CD14-positive monocyte (primary cell): ENCODE measurements around the gene MISP. TPM values are rescaled to one million over a fixed set of nuclear protein-coding genes. Genes with fewer than 3 reads are reported as not detected.

Source experiments
- DNase-seq, 3 donors: peaks; one replicate each; pipeline ENCODE4 v3.0.0-alpha.2; 2011 to 2022
- H2AFZ ChIP-seq: 2 replicates; pipeline ENCODE4 v1.6.0; 2012; ENCODE audit warnings: mild to moderate bottlenecking, low read depth, low read length, inconsistent platforms; ENCODE audit not compliant: insufficient read depth, poor library complexity, severe bottlenecking
- H3K27ac ChIP-seq, 2 donors: 1 replicate in 1 of 2; 2 replicates in 1 of 2; pipeline ENCODE4 v1.5.1; 2012 to 2013; ENCODE audit warnings: low read length in 2 of 2, control low read depth in 1 of 2, inconsistent platforms in 1 of 2, low read depth in 1 of 2, mild to moderate bottlenecking in 1 of 2
- H3K27me3 ChIP-seq, 2 donors: one replicate each; pipeline versions ENCODE4 v1.6.0 to v1.6.1; 2011 to 2013; ENCODE audit warnings: low read length in 2 of 2; ENCODE audit not compliant: control insufficient read depth in 2 of 2, insufficient read depth in 2 of 2
- H3K36me3 ChIP-seq, 2 donors: replicated peaks in 1 of 2; 1 replicate in 1 of 2; 2 replicates in 1 of 2; pipeline versions ENCODE4 v1.5.1 to v1.6.1; 2012 to 2013; ENCODE audit warnings: low read length in 2 of 2, control low read depth in 1 of 2, inconsistent platforms in 1 of 2, mild to moderate bottlenecking in 1 of 2; ENCODE audit not compliant: insufficient read depth in 2 of 2, control insufficient read depth in 1 of 2
- H3K4me1 ChIP-seq, 2 donors: 1 replicate in 1 of 2; 2 replicates in 1 of 2; pipeline versions ENCODE4 v1.5.1 to v1.6.1; 2012 to 2013; ENCODE audit warnings: low read length in 2 of 2, control low read depth in 1 of 2, inconsistent platforms in 1 of 2, mild to moderate bottlenecking in 1 of 2, moderate library complexity in 1 of 2; ENCODE audit not compliant: insufficient read depth in 2 of 2, control insufficient read depth in 1 of 2
- H3K4me2 ChIP-seq: replicated peaks from 2 replicates; pipeline ENCODE3; 2012; ENCODE audit warnings: low read length, moderate library complexity, mild to moderate bottlenecking; ENCODE audit not compliant: poor library complexity, severe bottlenecking; ENCODE audit errors: extremely low read depth
- H3K4me3 ChIP-seq, 3 experiments: fragments of 200-600 bp in 1 of 3; sonication (generic) in 1 of 3; replicated peaks in 1 of 3; 1 replicate in 2 of 3; 2 replicates in 1 of 3; pipeline ENCODE4 v1.5.1; 2011 to 2013; ENCODE audit warnings: low read length in 3 of 3, mild to moderate bottlenecking in 3 of 3, control low read depth in 2 of 3, low read depth in 2 of 3, inconsistent platforms in 1 of 3, moderate library complexity in 1 of 3
- H3K79me2 ChIP-seq: 2 replicates; pipeline ENCODE4 v1.6.0; 2012; ENCODE audit warnings: mild to moderate bottlenecking, control low read depth, inconsistent platforms, low read length, moderate library complexity; ENCODE audit not compliant: insufficient read depth
- H3K9ac ChIP-seq: 2 replicates; pipeline ENCODE4 v1.6.0; 2017; ENCODE audit warnings: low read length, mild to moderate bottlenecking; ENCODE audit not compliant: insufficient read depth, poor library complexity, severe bottlenecking
- H3K9me3 ChIP-seq, 2 donors: replicated peaks in 1 of 2; 1 replicate in 1 of 2; 2 replicates in 1 of 2; pipeline versions ENCODE4 v1.5.1 to v1.6.1; 2012 to 2013; ENCODE audit warnings: low read length in 2 of 2, control low read depth in 1 of 2; ENCODE audit not compliant: control insufficient read depth in 1 of 2, insufficient read depth in 1 of 2
- H4K20me1 ChIP-seq: 2 replicates; pipeline ENCODE4 v1.6.0; 2012; ENCODE audit warnings: mild to moderate bottlenecking, low read length, control low read depth, moderate library complexity; ENCODE audit not compliant: insufficient read depth
- H3K27ac Mint-ChIP-seq, 7 donors: one replicate each; pipeline ENCODE4 v1.8.0; 2020; ENCODE audit warnings: mild to moderate bottlenecking in 7 of 7, mixed read lengths in 7 of 7, moderate library complexity in 6 of 7, inconsistent platforms in 2 of 7
- H3K27me3 Mint-ChIP-seq, 3 donors: one replicate each; pipeline ENCODE4 v1.8.0; 2021 to 2022; ENCODE audit warnings: low read depth in 3 of 3, mild to moderate bottlenecking in 3 of 3, mixed read lengths in 3 of 3, moderate library complexity in 3 of 3, inconsistent platforms in 1 of 3
- H3K36me3 Mint-ChIP-seq, 2 donors: one replicate each; pipeline ENCODE4 v1.8.0; 2020; ENCODE audit warnings: mixed read lengths in 2 of 2, inconsistent platforms in 1 of 2, mild to moderate bottlenecking in 1 of 2
- H3K4me1 Mint-ChIP-seq: one replicate; pipeline ENCODE4 v1.8.0; 2020; ENCODE audit warnings: mild to moderate bottlenecking, mixed read lengths
- H3K4me3 Mint-ChIP-seq, 2 donors: one replicate each; pipeline ENCODE4 v1.8.0; 2020; ENCODE audit warnings: mild to moderate bottlenecking in 2 of 2, mixed read lengths in 2 of 2, moderate library complexity in 1 of 2
- H3K9me3 Mint-ChIP-seq, 7 donors: one replicate each; pipeline ENCODE4 v1.8.0; 2020 to 2022; ENCODE audit warnings: mixed read lengths in 7 of 7, mild to moderate bottlenecking in 6 of 7, moderate library complexity in 6 of 7, inconsistent platforms in 2 of 7
- CTCF ChIP-seq: fragments of 200-600 bp; IDR thresholded peaks from one replicate; pipeline ENCODE4 v1.8.0; 2022; ENCODE audit warnings: antibody characterized with exemption, mild to moderate bottlenecking
- WGBS: methylation state at CpG from one replicate; pipeline ENCODE4 v1.1.5; 2013; ENCODE audit warnings: missing lambda C conversion rate; ENCODE audit not compliant: insufficient coverage; 5-methylcytosine and 5-hydroxymethylcytosine counted together
- intact Hi-C, 2 donors: fragments of 100-400 bp; cut with micrococcal nuclease; formaldehyde crosslinking; loops; one replicate each; pipeline versions ENCODE4 v1.15.0 to v1.15.1; 2023
- polyA plus RNA-seq, 3 donors: library from polyadenylated mRNA; depleted of rRNA in 1 of 3; unstranded in 2 of 3; stranded (reverse) in 1 of 3; fragments of 300-500 nt in 2 of 3; fragments of >200 nt in 1 of 3; fragmentation: Illumina TruSeq in 2 of 3; gene quantifications; 1 replicate in 2 of 3; 2 replicates in 1 of 3; pipeline ENCODE4 v1.2.3, GENCODE V29; 2012 to 2021

MISP gene
- polyA plus RNA-seq, 3 donors = not detected

DNA sequence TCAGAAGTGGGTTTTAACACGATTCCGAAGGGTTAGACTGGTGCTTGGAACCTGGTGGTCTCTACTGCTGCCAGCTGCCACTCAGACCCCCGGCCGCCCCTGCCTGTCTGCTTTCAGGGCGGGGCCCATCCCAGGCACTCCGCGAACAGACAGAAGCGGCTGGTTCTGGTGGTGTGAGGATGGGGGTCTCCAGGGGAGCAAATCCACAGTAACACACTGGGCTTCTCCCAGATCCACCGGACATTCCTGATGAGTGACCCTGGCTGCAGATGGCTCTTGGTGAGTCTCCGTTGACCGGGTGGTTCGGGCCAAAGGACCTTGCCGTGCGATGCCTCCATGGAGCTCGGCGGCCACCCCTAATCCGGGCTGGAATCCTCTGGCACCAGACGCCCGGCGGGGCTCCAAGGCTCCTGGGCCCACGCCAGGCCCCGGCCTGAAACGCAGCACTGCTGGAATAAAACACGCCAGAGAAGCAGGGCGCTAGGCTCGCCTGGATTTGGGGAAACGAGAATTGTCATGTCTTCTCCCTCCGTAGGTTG lies 44.2 kb downstream of the MISP start:
- Mint-ChIP-seq H3K36me3 (peaks cover 2 to 6% of the 10 kb centered on the region in 2 donors), H3K4me1 (peaks cover 17% of the 10 kb centered on the region), H3K9me3 (peaks cover 0 to 1% (median 0%) of the 10 kb centered on the region in 7 donors), H3K27me3 (peaks cover 0 to 3% (median 1%) of the 10 kb centered on the region in 3 donors), H3K4me3 (no peak overlapping the region), H3K27ac (peak overlapping the region in 1 of 7 donors; percentile 8)
- Histone ChIP-seq H3K27me3 (no peaks in the 10 kb centered on the region), H3K4me2 (no peak overlapping the region), H2AFZ (no peak overlapping the region), H3K9ac (no peak overlapping the region), H4K20me1 (peaks cover 23% of the 10 kb centered on the region), H3K4me3 (no peak overlapping the region), H3K79me2 (peaks cover 29% of the 10 kb centered on the region), H3K27ac (no peak overlapping the region), H3K36me3 (peaks cover 1% of the 10 kb centered on the region in 2 donors), H3K4me1 (peaks cover 26 to 29% of the 10 kb centered on the region in 2 donors), H3K9me3 (no peaks in the 10 kb centered on the region)
- no peak for TF ChIP-seq CTCF
- WGBS = 97% methylated on average over 19 of the region's 28 CpGs
- DNase-seq = no peak
- intact Hi-C loops = loop anchor here in 1 of 2 donors (5.0 kb wide), 1 partner anchor 133 kb away; the partner anchor contains the start of gene RNF126

DNA sequence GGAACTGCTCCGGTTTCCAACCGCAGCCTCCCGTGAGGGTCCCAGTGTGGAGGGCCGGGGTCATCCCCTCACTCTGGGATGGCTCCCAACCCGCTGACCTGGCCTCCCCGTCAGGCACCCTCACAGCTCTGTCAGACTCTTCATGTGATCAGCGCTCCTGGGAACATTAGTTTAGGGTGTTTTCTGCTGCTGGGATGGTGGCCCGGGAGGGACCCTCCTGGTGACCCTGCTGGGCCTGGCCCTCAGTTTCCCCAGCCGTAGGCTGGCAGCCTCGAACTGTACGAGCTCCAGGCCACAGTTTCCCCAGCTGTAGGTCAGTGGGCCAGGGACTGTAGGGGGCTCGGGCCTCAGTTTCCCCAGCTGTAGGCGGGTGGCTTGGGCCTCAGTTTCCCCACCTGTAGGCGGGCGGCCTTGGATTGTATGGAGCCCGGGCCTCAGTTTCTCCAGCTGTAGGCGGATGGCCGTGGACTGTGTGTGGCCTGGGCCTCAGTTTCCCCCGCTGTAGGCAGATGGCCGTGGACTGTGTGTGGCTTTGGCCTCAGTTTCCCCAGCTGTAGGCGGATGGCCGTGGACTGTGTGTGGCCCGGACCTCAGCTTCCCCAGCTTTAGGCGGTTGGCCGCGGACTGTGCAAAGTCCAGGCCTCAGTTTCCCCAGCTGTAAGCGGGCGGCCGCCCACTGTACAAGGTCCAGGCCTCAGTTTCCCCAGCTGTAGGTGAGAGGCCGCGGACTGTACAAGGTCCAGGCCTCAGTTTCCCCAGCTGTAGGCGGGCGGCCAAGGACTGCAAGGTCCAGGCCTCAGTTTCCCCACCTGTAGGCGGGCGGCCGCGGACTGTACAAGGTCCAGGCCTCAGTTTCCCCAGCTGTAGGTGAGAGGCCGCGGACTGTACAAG lies 45.0 kb downstream of the MISP start:
- no peak for TF ChIP-seq CTCF
- DNase-seq = no peak
- Mint-ChIP-seq H3K4me1 (peaks cover 22% of the 10 kb centered on the region), H3K9me3 (peaks cover 0 to 1% (median 0%) of the 10 kb centered on the region in 7 donors), H3K27me3 (peaks cover 0 to 3% (median 1%) of the 10 kb centered on the region in 3 donors), H3K27ac (peak overlapping the region in 1 of 7 donors; percentile 8), H3K4me3 (peak overlapping the region in 1 of 2 donors; percentile 85), H3K36me3 (peaks cover 7 to 12% of the 10 kb centered on the region in 2 donors)
- Histone ChIP-seq H3K36me3 (peaks cover 8 to 9% of the 10 kb centered on the region in 2 donors), H4K20me1 (peaks cover 31% of the 10 kb centered on the region), H3K27ac (peak overlapping the region; percentile 36 to 65), H3K4me3 (peak overlapping the region; percentile 40 to 91 (median 83)), H3K79me2 (peaks cover 37% of the 10 kb centered on the region), H3K4me1 (peaks cover 33 to 37% of the 10 kb centered on the region in 2 donors), H3K4me2 (peak overlapping the region; percentile 86), H3K9me3 (no peaks in the 10 kb centered on the region), H2AFZ (peak overlapping the region; percentile 84), H3K9ac (peak overlapping the region; percentile 69), H3K27me3 (no peaks in the 10 kb centered on the region)
- intact Hi-C loops = loop anchor here in 1 of 2 donors (2.0 to 5.0 kb wide), 2 partner anchors 93 to 134 kb away; partner anchors contain the start of gene RNF126
- WGBS = 87% methylated on average over 37 of the region's 39 CpGs
